ENCODE measurements around the gene SLX9. TPM values are rescaled to one million over a fixed set of nuclear protein-coding genes. Genes with fewer than 3 reads are reported as not detected.

Gene SLX9
- total and polyA plus RNA-seq, 2 donors (not counting 3 experiments of a cell fraction or from before 2014, with no cell fraction given): 27.0 to 50.6 TPM

DNA sequence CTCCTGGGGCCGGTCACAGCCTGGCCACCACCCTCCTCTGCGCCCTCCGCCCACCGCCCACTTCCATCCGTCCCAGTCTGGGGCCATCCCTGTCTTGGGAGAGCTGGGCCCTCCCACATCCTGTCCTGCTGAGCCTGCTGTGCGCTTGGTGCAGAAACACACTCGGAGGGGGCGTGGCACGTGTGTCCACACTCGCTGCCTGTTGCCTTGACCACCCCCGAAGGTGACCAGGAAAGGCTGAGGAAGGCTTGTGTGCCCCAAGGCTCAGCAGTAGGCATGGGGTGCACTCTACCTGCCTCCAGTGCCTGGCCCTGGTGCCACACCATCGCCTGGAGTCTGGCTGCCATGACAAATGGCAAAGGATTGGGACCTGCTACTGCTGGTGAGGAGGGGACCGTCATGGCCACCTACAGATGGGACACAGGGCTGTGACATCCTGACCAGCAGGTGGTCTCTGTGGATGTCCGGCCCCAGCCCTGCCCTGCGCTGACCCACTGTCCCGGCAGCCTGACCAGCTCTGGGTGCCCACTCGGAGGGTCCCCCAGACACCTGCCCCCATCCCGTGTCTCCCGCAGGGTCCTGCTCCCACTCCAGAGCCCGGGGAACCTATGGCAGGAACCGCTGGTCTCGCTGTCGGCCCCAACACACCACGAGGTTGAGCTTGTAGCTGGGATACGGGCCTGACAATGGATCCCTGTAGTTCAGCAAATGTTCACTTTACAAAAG, 43.1 kb upstream of the SLX9 start:
- H3K27ac ChIP-seq (ENCODE audit: insufficient read depth, low read depth, low read length): no peak overlapping the region
- H3K36me3 ChIP-seq (ENCODE audit: control insufficient read depth in 2 of 2, extremely low read depth in 1 of 2, insufficient read depth in 2 of 2, low read length in 2 of 2): no peaks in the 10 kb centered on the region
- H3K4me3 ChIP-seq (replicated peaks in 1 of 3; ENCODE audit: insufficient read depth in 1 of 3, low read depth in 1 of 3, low read length in 3 of 3): no peak overlapping the region
- no peaks in the 10 kb centered on the region for H3K9me3 ChIP-seq (replicated peaks; ENCODE audit: control insufficient read depth, insufficient read depth, low read length)
- no peak overlapping the region for H3K9ac ChIP-seq (replicated peaks; ENCODE audit: extremely low read depth, insufficient read depth, low read length)
- dilution Hi-C loops (cut with MboI; ENCODE audit: extremely low pct_ligation_motif_present, low sequenced_read_pairs) (no loop called here), intact Hi-C loops (cut with micrococcal nuclease) (no loop called here)
- H3K4me1 ChIP-seq (ENCODE audit: control insufficient read depth, extremely low read depth, insufficient read depth, low read length): no peaks in the 10 kb centered on the region
- ChIA-PET CTCF (interaction anchor here (0.7 to 5.1 kb wide), 4 partner anchors 15 to 241 kb away, joined by 3 to 47 read pairs (median 4); no protein-coding TSS in a partner anchor), POLR2A (no interaction called here)
- no peaks in the 10 kb centered on the region for H3K27me3 ChIP-seq (ENCODE audit: control insufficient read depth in 2 of 2, insufficient read depth in 2 of 2, low read length in 2 of 2)
- no peak overlapping the region for H2AFZ ChIP-seq (ENCODE audit: low read depth, low read length)
- TF ChIP-seq CTCF (IDR thresholded peaks at IDR 0.05; ENCODE audit: extremely low read depth in 1 of 2, insufficient read depth in 1 of 2, low read depth in 1 of 2, low read length in 2 of 2) (no peak), FOS (IDR thresholded peaks at IDR 0.05; ENCODE audit: borderline replicate concordance, insufficient read depth, low read length) (no peak), EZH2 (IDR thresholded peaks at IDR 0.05; ENCODE audit: borderline replicate concordance, low read depth, low read length, severe bottlenecking) (no peak), POLR2A (IDR thresholded peaks at IDR 0.05; ENCODE audit: low read depth, low read length) (no peak), GATA2 (IDR thresholded peaks at IDR 0.05; ENCODE audit: insufficient read depth, insufficient read length, low read depth, low read length) (no peak), JUN (IDR thresholded peaks at IDR 0.05; ENCODE audit: borderline replicate concordance, insufficient read depth, insufficient read length, low read depth) (no peak), MAX (IDR thresholded peaks at IDR 0.05; ENCODE audit: insufficient read depth, insufficient read length) (no peak), MYC (IDR thresholded peaks at IDR 0.05; ENCODE audit: low read depth, low read length) (no peak), POLR2AphosphoS5 (IDR thresholded peaks at IDR 0.05; ENCODE audit: insufficient read depth, low read depth, low read length) (no peak)
- DNase-seq (ENCODE audit: low read depth, low spot score) (no peak), FAIRE-seq (no peak)
- BruUV-seq (replicated peaks): no TSS peak
- no peaks in the 10 kb centered on the region for H4K20me1 ChIP-seq (replicated peaks; ENCODE audit: control insufficient read depth, extremely low read depth, insufficient read depth, low read length)
- H3K9me1 ChIP-seq (replicated peaks; ENCODE audit: control insufficient read depth, extremely low read depth, insufficient read depth, low read length): no peaks in the 10 kb centered on the region
- H3K79me2 ChIP-seq (ENCODE audit: control insufficient read depth, insufficient read depth, low read length): no peaks in the 10 kb centered on the region
- H3K4me2 ChIP-seq (ENCODE audit: insufficient read depth, low read length): no peak overlapping the region

Data from endothelial cell of umbilical vein (primary cell).